GM13976 (cell line): ENCODE measurements around the gene SIRT5.
A peak's percentile ranks its signal among the peaks of the same experiment; 100 is the strongest.

Experiments
- DNase-seq: peaks from one replicate; pipeline ENCODE4 v3.0.0; 2012; ENCODE audit warnings: low spot score
- CTCF ChIP-seq: IDR thresholded peaks from 2 replicates; pipeline ENCODE4 v1.5.1; 2012; ENCODE audit warnings: borderline replicate concordance, mild to moderate bottlenecking; ENCODE audit not compliant: insufficient read depth; ENCODE audit errors: extremely low read depth, missing control alignments, control extremely low read depth
- in situ Hi-C: fragments of 300-500 bp; cut with MboI; formaldehyde crosslinking; loops from one replicate; pipeline ENCODE4 v1.12.0; 2022; ENCODE audit warnings: low sequenced_read_pairs, mixed read lengths, inconsistent platforms; ENCODE audit not compliant: unreplicated experiment

The SIRT5 gene

DNA sequence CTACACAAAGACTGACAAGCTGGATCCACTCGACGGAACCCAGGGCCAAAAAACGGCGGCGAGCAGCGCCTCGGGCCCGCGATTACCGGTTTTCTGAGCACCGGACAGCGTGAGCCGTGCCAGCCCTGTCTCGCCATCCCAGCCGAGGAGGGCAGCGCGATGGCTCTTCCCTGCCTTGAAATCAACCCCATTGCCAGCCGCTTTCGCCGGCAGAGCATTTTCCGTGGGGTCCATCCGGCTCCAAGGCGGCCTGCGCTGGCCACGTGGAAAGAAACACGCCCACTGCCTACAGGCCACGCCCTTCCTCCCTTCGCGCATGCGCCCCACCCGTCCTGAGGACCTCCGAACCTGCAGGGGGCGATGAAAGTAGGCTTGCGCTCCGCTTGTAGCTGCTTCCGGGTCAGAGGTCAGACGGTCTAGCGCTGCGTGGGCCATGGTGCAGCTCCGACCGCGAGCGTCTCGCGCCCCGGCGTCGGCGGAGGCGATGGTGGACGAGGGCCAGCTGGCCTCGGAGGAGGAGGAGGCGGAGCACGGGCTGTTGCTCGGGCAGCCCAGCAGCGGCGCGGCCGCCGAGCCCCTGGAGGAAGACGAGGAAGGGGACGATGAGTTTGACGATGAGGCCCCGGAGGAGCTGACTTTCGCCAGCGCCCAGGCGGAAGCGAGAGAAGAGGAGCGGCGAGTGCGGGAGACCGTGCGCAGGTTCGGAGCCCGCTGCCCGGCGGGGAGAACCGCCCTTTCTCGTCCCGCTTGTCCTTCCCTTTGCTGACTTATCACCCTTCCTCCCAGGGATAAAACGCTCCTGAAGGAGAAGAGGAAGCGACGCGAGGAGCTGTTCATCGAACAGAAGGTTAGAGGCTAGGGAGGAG, 40.8 kb downstream of the SIRT5 start, which contains the start of gene NOL7:
NOL7 (plus strand) TSS at position 410 of the 866 bp plus-strand sequence; CDS start at position 434, 24 bp downstream.
- DNase-seq, result peak; percentile 99
- TF ChIP-seq CTCF, result peak; percentile 91
- in situ Hi-C loops, result no loop called here

GRCh38 chr6:13615792-13616120, 41.4 kb downstream of the SIRT5 start:
- TF ChIP-seq CTCF, result no peak
- in situ Hi-C loops, result no loop called here
- no peak for DNase-seq

GRCh38 chr6:13617066-13617465, 42.7 kb downstream of the SIRT5 start:
- in situ Hi-C loops, result no loop called here
- TF ChIP-seq CTCF, result no peak
- DNase-seq, result no peak

GRCh38 chr6:13624871-13625288, 50.5 kb downstream of the SIRT5 start:
- peak; percentile 28 for TF ChIP-seq CTCF
- DNase-seq, result peak; percentile 42
- in situ Hi-C loops, result no loop called here

DNA sequence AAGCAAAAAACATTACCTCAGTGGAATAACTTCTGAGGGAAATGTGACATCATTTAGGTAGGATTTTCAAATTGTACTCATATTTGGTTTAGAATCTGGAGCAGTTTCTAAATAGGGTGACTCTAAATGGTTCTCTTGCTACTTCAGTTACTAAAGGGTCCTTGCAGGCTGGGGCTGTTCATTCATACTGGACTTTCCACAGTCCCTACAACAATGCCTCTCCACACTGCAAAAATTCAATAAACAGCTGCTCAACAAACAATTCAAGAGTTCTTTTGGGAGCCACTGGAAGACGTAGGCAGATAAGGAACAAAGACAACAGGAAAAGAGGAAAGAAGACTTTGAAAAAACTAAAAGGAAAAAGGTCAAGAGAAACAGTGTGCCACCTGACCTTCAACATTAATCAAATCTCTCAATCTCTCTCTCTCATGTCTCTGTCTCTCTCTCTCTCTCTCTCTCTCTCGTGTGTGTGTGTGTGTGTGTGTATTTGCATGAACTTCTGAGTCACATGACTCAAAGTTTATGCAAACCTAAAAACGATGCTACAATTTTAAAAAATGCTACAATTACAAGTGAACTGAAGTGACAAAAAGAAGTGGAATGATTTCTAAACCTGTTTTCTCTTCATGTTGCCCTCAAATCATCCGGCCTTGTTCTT, 55.2 kb downstream of the SIRT5 start:
- no peak for TF ChIP-seq CTCF
- in situ Hi-C loops, result no loop called here
- DNase-seq, result no peak

DNA sequence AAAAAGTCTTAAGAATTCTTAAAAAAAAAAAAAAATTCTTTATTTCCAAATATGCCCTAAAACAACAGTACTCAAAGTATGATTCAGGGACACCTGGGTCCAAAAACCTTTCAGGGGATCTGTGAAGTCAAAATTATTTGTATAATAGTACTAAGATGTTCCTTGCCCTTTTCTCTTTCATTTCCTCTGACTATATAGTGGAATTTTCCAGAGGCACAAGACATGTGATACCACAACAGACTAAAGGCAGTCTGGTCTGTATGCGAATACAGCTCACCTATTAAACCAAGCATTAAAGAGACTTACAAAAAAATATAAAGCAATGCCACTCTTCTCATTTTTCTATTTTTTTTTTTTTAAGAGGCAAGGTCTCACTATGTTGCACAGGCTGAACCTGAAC, 56.1 kb downstream of the SIRT5 start:
- in situ Hi-C loops, result no loop called here
- DNase-seq, result no peak
- TF ChIP-seq CTCF, result no peak
